Progenitor cell of endocrine pancreas (in vitro differentiated cells): ENCODE measurements around the gene LIPG. TPM values are rescaled to one million over a fixed set of nuclear protein-coding genes. Genes with fewer than 3 reads are reported as not detected.

Experiments used
- DNase-seq: peaks from one replicate; pipeline ENCODE4 v3.0.0; 2021; ENCODE audit warnings: low spot score; ENCODE audit not compliant: unreplicated experiment
- H3K27ac Mint-ChIP-seq: 2 replicates; pipeline ENCODE4 v1.8.0; 2021; ENCODE audit warnings: mild to moderate bottlenecking, moderate library complexity, mixed read lengths
- H3K27me3 Mint-ChIP-seq: 2 replicates; pipeline ENCODE4 v1.8.0; 2021; ENCODE audit warnings: mixed read lengths
- H3K36me3 Mint-ChIP-seq: 2 replicates; pipeline ENCODE4 v1.8.0; 2022; ENCODE audit warnings: mixed read lengths; ENCODE audit not compliant: insufficient read depth
- H3K4me1 Mint-ChIP-seq: 2 replicates; pipeline ENCODE4 v1.8.0; 2021; ENCODE audit warnings: low read depth, mixed read lengths
- H3K4me3 Mint-ChIP-seq: 2 replicates; pipeline ENCODE4 v1.8.0; 2021; ENCODE audit warnings: low read depth, mild to moderate bottlenecking, moderate library complexity, mixed read lengths
- H3K9me3 Mint-ChIP-seq: 2 replicates; pipeline ENCODE4 v1.8.0; 2021; ENCODE audit warnings: low read depth, mixed read lengths
- total RNA-seq: library from RNA; stranded (reverse); gene quantifications from 2 replicates; pipeline ENCODE4 v1.2.1, GENCODE V29; 2021
- TF ChIP-seq, protein P1 (sequence below): fragments of 200-600 bp; sonication (generic); IDR thresholded peaks from one replicate; pipeline ENCODE4 v1.5.0; 2021; ENCODE audit warnings: antibody characterized with exemption, mild to moderate bottlenecking; ENCODE audit not compliant: unreplicated experiment

Gene LIPG
- total RNA-seq, 1 donor from 2014 or later = 34.4 TPM

DNA sequence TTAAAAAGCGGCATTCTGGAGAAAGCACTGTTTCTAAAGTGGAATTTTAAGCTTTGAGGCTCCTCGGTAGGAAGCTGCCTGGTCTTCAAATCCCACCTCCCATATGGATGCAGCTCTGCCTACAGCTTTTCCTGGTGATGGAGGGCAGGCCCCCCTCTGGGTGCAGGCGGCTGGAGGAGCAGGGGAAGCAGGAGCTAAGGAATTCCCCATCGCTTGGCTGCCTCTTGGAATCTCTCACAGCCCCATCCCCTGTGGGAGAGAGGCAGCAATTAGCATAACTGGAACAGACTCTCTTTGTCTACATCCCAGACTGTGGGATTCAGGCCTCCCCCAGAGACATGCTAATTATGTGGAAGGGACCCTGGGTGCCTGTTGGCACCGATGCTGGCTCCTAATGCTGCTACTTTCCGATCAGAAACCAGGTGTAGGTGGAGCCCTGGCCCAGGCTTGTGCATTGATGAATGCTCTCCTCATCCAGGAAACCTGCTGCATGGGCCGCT, 51.3 kb downstream of the LIPG start:
- DNase-seq = no peak
- no peak overlapping the region for H3K4me3 Mint-ChIP-seq
- H3K27ac Mint-ChIP-seq = no peak overlapping the region
- no peaks in the 10 kb centered on the region for H3K36me3 Mint-ChIP-seq
- H3K27me3 Mint-ChIP-seq = peaks cover 11% of the 10 kb centered on the region
- TF ChIP-seq, protein P1, sequence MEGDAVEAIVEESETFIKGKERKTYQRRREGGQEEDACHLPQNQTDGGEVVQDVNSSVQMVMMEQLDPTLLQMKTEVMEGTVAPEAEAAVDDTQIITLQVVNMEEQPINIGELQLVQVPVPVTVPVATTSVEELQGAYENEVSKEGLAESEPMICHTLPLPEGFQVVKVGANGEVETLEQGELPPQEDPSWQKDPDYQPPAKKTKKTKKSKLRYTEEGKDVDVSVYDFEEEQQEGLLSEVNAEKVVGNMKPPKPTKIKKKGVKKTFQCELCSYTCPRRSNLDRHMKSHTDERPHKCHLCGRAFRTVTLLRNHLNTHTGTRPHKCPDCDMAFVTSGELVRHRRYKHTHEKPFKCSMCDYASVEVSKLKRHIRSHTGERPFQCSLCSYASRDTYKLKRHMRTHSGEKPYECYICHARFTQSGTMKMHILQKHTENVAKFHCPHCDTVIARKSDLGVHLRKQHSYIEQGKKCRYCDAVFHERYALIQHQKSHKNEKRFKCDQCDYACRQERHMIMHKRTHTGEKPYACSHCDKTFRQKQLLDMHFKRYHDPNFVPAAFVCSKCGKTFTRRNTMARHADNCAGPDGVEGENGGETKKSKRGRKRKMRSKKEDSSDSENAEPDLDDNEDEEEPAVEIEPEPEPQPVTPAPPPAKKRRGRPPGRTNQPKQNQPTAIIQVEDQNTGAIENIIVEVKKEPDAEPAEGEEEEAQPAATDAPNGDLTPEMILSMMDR = no peak
- H3K9me3 Mint-ChIP-seq = no peaks in the 10 kb centered on the region
- peaks cover 12% of the 10 kb centered on the region for H3K4me1 Mint-ChIP-seq

DNA sequence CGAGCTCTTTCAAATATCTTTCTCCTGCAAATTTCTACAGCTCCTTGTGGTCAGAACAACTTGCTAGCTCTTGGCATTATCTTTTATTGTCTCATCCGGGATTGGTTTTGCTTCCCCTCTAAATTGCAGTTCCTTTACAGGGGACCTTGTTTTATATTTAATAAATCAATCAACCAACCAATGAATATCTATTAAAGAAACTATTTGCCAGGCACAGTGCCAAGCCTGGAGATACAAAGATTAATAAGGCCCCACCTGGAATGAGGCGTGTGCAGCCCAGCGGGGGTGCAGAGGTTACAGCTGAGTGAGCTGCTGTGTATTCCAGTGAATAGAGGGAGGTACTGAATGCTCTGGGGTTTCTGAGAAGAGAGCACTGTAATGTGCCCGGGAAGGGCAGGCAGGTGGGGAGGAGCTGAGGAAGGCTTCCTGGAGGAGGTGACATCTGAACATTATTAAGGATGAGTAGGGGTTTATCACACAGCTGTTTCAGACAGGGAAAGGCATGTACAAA, 51.8 kb downstream of the LIPG start:
- TF ChIP-seq, protein P1 = no peak
- H3K27me3 Mint-ChIP-seq = peaks cover 11% of the 10 kb centered on the region
- H3K4me1 Mint-ChIP-seq = peaks cover 12% of the 10 kb centered on the region
- no peak overlapping the region for H3K4me3 Mint-ChIP-seq
- H3K36me3 Mint-ChIP-seq = no peaks in the 10 kb centered on the region
- H3K27ac Mint-ChIP-seq = peak overlapping the region; percentile 68
- DNase-seq = no peak
- no peaks in the 10 kb centered on the region for H3K9me3 Mint-ChIP-seq

DNA sequence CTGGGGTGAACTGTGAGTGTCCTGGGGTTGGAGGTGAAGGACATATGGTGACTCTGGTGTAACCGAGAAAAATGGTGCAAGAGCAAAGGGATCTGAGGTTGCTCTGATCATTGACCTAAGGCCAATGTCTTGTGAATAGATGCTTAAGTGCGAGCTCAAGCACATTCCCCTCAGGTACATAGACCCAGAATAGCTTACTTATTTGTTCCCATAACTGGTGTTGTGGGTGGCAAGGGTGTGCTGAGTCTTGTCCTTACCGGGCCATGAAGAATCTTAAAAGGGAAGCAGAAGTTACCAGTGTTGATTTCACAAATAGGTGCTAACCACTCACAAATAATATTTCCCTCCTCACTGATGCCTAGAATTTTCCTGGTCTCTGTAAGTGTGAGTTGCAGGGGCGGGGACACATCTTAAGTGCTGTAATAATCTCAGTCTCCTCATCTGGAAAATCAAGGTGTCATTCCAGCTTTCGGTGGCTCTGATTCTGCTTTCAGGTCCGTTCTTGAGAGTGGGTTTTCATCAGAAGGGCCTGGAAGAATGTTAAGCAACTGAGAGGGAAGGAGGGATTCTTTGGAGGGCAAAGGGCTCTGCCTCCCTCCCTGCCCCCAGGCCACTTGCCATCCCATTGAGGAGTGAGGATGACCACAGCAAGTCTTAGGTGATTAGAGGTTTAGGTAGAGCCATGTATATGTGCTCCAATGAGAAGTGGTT, 54.9 kb downstream of the LIPG start:
- peaks cover 18% of the 10 kb centered on the region for H3K27me3 Mint-ChIP-seq
- no peak for DNase-seq
- H3K27ac Mint-ChIP-seq = no peak overlapping the region
- H3K36me3 Mint-ChIP-seq = no peaks in the 10 kb centered on the region
- no peaks in the 10 kb centered on the region for H3K9me3 Mint-ChIP-seq
- TF ChIP-seq, protein P1 = no peak
- H3K4me1 Mint-ChIP-seq = peaks cover 18% of the 10 kb centered on the region
- H3K4me3 Mint-ChIP-seq = no peak overlapping the region

DNA sequence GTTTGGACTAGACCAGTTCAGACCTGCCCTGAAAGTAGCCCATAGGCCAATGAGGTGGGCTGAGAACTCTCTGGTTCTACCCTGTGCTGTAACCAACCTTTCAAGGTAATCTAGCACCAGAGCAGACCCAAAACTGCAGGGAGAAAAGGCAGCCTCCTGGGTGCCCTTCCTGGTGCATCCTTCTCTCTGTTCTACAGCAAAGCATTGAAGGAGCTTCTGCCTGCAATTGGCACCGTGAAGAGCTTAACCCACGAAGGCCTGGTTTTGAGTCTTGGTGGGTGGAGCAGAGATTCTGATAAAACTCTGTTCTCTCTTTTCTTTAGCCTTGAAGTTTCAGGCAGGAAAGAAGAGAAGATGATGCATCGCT, 55.5 kb downstream of the LIPG start:
- Mint-ChIP-seq H3K27me3 (peaks cover 19% of the 10 kb centered on the region), H3K9me3 (no peaks in the 10 kb centered on the region), H3K36me3 (no peaks in the 10 kb centered on the region), H3K4me1 (peaks cover 18% of the 10 kb centered on the region), H3K27ac (no peak overlapping the region), H3K4me3 (no peak overlapping the region)
- no peak for DNase-seq
- TF ChIP-seq, protein P1 = no peak

DNA sequence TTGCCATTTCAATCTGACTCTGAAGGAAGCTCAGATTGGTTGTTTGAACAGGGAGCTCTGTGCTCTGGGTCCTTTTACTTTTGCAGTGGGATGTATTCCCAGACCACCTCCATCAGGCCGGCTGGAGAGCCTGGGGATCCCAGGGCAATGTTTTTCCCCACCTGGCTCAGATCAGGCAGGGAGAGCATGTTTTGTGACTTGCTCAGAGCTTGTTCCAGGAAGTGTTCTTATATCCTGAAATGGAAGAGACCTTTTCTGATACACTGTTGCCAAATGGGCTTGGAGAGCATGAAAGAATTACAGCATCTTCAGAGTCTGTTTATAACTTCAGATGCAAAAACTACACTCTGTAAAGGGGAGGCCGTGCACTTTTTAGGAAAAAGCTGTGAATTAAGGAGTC, 56.0 kb downstream of the LIPG start:
- no peaks in the 10 kb centered on the region for H3K9me3 Mint-ChIP-seq
- H3K4me1 Mint-ChIP-seq = peaks cover 18% of the 10 kb centered on the region
- H3K27me3 Mint-ChIP-seq = peaks cover 20% of the 10 kb centered on the region
- TF ChIP-seq, protein P1 = no peak
- DNase-seq = no peak
- no peaks in the 10 kb centered on the region for H3K36me3 Mint-ChIP-seq
- H3K27ac Mint-ChIP-seq = no peak overlapping the region
- no peak overlapping the region for H3K4me3 Mint-ChIP-seq
